ENCODE measurements around the gene MYO9B.
A peak's percentile ranks its signal among the peaks of the same experiment; 100 is the strongest.
"Not testable (repeated sequence)": the region's sequence is repeated elsewhere in the genome, so short reads cannot be mapped to it uniquely, and the experiment has no call there.

The MYO9B gene

GRCh38 chr19:17180997-17181702, 105.6 kb downstream of the MYO9B start:
- DNase-seq (ENCODE audit: low read depth in 1 of 2, low spot score in 1 of 2): no peak

GRCh38 chr19:17183271-17183761, 107.7 kb downstream of the MYO9B start:
- DNase-seq (ENCODE audit: low read depth in 1 of 2, low spot score in 1 of 2): no peak

DNA sequence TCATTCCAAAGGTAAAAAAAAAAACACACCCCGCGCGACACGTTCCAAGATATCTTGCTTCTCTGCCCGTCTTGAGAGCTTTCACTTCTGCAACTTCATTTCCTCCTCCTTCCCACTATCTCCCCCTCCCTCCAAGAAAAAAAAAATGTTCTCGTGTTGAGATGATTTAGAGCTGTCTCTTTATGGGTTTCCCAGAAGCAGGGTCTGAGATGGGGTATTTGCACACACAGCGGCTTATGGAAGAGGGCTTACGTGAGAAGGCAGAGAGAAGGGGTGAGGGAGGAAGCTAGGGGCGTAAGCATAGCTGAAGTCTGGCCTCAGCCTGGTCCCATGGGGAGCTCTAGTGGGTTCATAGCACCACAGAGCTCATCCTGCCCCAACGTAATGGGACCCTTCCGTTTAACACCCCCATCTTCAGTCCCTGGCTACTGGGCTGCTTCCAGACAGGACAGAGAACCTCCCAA, 108.3 kb downstream of the MYO9B start:
- no peak for DNase-seq (ENCODE audit: low read depth in 1 of 2, low spot score in 1 of 2)

DNA sequence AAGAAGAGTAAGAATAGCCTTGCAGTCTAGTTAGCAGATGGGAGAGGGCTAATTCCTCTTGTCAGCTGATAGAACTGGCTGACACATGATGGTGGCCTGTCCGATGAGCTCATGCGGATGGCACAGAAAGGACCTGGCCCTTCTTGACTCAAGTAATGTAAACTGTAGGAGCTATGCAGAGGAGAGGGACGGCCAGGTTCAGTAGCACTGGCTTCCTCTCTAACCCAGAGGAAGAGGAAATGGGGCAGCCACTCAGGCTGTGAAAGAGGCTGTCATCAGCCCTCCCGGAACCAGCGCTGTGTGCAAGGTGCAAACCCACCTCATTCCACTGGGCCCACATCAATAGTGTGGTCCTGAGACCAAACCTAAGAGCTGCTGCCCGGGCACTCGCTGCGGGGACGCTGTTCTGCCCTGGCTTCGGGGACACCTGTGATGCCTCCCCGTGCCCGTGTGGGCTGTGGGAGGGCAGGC, 108.8 kb downstream of the MYO9B start:
- peak; percentile 12 to 23 for DNase-seq (ENCODE audit: low read depth in 1 of 2, low spot score in 1 of 2)

- DNase-seq (ENCODE audit: low read depth in 1 of 2, low spot score in 1 of 2): no peak
Observed at GRCh38 chr19:17185590-17185989, 110.0 kb downstream of the MYO9B start.

DNA sequence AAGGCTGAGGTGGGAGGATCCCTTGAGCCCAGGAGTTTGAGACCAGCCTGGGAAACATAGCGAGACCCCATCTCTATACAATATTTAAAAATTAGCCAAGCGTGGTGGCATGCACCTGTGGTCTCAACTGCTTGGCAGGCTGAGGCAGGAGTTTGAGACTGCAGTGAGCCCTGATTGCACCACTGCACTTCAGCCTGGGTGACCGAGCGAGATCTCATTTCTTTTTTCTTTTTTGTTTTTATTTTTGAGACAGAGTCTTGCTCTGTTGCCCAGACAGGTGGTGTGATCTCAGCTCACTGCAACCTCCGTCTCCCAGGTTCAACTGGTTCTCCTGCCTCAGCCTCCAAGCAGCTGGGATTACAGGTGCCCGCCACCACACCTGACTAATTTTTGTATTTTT, 116.2 kb downstream of the MYO9B start:
- not testable (repeated sequence) for DNase-seq (ENCODE audit: low read depth in 1 of 2, low spot score in 1 of 2)

DNA sequence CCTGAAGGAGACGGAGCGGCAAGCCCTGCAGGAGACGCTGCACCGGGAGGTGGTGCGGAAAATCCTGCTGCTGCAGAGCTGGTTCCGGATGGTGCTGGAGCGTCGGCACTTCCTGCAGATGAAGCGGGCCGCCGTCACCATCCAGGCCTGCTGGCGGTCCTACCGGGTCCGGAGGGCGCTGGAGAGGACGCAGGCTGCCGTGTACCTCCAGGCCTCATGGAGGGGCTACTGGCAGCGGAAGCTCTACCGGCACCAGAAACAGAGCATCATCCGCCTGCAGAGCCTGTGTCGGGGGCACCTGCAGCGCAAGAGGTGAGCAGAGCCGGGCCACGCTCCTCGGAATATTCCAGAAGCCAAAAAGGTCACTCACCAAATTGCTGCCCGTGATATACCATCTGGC, 117.2 kb downstream of the MYO9B start:
- no peak for DNase-seq (ENCODE audit: low read depth in 1 of 2, low spot score in 1 of 2)

- DNase-seq (ENCODE audit: low read depth in 1 of 2, low spot score in 1 of 2): no peak
Observed at GRCh38 chr19:17194608-17195007, 119.0 kb downstream of the MYO9B start.

DNA sequence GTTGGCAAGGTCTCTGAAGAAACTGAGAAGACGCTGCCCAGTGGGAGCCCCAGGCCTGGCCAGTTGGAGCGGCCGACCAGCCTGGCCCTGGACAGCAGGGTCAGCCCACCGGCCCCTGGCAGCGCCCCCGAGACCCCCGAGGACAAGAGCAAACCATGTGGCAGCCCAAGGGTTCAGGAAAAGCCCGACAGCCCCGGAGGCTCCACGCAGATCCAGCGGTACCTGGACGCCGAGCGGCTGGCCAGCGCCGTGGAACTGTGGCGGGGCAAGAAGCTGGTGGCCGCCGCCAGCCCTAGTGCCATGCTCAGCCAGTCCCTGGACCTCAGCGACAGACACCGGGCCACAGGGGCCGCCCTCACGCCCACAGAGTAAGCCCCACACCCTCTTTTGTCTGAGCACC, 119.5 kb downstream of the MYO9B start:
- DNase-seq (ENCODE audit: low read depth in 1 of 2, low spot score in 1 of 2): no peak

DNA sequence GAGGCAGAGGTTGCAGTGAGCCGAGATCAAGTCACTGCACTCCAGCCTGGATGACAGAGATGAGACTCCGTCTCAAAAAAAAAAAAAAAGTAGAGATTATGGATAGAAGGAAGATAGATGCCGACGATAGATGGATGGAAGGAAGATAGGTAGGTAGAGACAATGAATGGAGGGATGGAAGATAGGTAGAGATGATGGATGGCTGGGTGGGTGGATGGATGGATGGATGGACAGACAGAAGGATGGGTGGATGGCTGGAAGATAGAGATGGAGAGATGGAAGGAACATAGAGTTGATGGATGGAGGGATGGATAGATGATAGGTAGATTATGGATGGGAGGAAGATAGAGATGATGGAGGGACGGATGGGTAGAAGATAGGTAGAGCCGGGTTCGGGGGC, 121.0 kb downstream of the MYO9B start:
- DNase-seq (ENCODE audit: low read depth in 1 of 2, low spot score in 1 of 2): no peak

DNA sequence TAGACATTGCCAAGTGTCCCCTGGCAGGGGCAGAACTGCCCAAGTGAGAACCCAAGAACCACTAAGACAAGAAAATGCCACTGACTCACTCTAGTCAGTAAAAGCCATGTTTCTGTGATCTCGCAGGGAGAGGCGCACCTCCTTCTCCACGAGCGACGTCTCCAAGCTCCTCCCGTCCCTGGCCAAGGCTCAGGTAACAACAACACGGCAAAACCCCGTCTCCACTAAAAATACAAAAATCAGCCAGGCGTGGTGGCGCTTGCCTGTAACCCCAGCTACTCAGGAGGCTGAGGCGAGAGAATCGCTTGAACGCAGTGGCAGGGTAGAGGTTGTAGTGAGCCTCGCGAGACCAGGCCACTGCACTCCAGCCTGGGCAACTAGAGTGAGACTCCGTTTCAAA, 122.1 kb downstream of the MYO9B start:
- no peak for DNase-seq (ENCODE audit: low read depth in 1 of 2, low spot score in 1 of 2)

- DNase-seq (ENCODE audit: low read depth in 1 of 2, low spot score in 1 of 2): no peak
Observed at GRCh38 chr19:17200408-17201079, 125.0 kb downstream of the MYO9B start.

DNA sequence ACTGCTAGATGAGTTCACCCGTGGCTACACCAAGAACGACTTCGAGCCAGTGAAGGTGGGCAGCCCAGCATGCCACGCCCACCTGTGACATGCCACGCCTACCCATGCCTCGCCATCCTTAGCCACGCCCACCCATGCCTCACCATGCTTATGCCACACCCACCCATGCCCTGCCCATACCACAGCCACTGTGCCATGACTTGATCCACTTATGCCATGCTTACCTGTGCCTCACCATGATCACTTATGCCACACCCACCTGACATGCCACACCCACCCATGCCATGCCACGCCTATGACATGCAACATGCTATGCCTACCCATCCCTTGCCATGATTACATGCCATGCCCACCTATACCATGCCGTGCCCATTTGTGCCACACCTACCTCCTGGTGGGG, 126.7 kb downstream of the MYO9B start:
- DNase-seq (ENCODE audit: low read depth in 1 of 2, low spot score in 1 of 2): no peak

DNA sequence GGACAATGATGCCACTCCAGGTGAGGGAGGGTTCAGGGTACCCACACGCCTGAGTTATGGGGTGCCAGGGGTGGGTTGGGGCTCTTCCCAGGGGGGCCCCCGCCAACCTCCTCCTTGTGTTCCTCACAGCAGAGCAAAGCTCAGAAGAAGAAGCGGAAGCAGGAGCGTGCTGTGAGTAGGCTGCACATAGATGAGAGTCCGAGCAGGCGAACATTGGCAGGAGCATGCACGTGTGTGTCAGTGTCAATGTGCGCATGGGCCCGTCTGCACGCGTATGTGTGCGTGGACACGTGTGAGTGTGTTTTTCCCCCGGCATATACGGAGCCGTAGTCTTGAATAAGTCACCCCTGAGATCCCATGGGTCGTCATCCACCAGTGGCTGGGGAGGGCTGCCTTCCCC, 127.1 kb downstream of the MYO9B start:
- no peak for DNase-seq (ENCODE audit: low read depth in 1 of 2, low spot score in 1 of 2)

GRCh38 chr19:17205237-17206140, 129.9 kb downstream of the MYO9B start:
- peak; percentile 38 to 41 for DNase-seq (ENCODE audit: low read depth in 1 of 2, low spot score in 1 of 2)

- no peak for DNase-seq (ENCODE audit: low read depth in 1 of 2, low spot score in 1 of 2)
Observed at GRCh38 chr19:17206736-17207581, 131.4 kb downstream of the MYO9B start.

GRCh38 chr19:17209126-17210036, 133.8 kb downstream of the MYO9B start:
- peak in 1 of 2 donors; percentile 23 for DNase-seq (ENCODE audit: low read depth in 1 of 2, low spot score in 1 of 2)

GRCh38 chr19:17210296-17210695, 134.7 kb downstream of the MYO9B start:
- no peak for DNase-seq (ENCODE audit: low read depth in 1 of 2, low spot score in 1 of 2)

Measured in stimulated activated CD4-positive, alpha-beta T cell treated with anti-CD3 and anti-CD28 coated beads, Interleukin-15, amount 100 ng/mL, for 1 hour (primary cell).